ENCODE data around the gene HSH2D. TPM values are rescaled to one million over a fixed set of nuclear protein-coding genes. Genes with fewer than 3 reads are reported as not detected.

Gene HSH2D
- total and polyA plus RNA-seq, 9 of the 15 experiments (the other 6 are each of a cell fraction or from before 2014, with no cell fraction given) = 0.03 to 1.1 (median 0.35) TPM; not detected in 1

- TF ChIP-seq, protein P1, sequence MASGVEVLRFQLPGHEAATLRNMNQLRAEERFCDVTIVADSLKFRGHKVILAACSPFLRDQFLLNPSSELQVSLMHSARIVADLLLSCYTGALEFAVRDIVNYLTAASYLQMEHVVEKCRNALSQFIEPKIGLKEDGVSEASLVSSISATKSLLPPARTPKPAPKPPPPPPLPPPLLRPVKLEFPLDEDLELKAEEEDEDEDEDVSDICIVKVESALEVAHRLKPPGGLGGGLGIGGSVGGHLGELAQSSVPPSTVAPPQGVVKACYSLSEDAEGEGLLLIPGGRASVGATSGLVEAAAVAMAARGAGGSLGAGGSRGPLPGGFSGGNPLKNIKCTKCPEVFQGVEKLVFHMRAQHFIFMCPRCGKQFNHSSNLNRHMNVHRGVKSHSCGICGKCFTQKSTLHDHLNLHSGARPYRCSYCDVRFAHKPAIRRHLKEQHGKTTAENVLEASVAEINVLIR (CRISPR knock-in tag; IDR thresholded peaks at IDR 0.05) = peak; percentile 89
- peak; percentile 81 for TF ChIP-seq ZNF407 (IDR thresholded peaks at IDR 0.05; ENCODE audit: low read depth)
- TF ChIP-seq TOE1 (IDR thresholded peaks at IDR 0.05; ENCODE audit: borderline replicate concordance) = peak; percentile 84; the same call in 1 of the 2 replicates
- TF ChIP-seq TOE1 (CRISPR knock-in tag; IDR thresholded peaks at IDR 0.05; ENCODE audit: borderline replicate concordance, low read depth) = no peak
- TF ChIP-seq TBP (optimal IDR thresholded peaks at IDR 0.05; ENCODE audit: low read depth, low read length) = peak; percentile 75
- peak; percentile 82 for TF ChIP-seq RBFOX2 (IDR thresholded peaks at IDR 0.05; ENCODE audit: low read depth, low read length)
- TF ChIP-seq BRD9 (IDR thresholded peaks at IDR 0.05; ENCODE audit: low read depth, partially characterized antibody) = no peak
- TF ChIP-seq ZBED1 (IDR thresholded peaks at IDR 0.05) = no peak
- no peak for TF ChIP-seq STAG1 (CRISPR knock-in tag; IDR thresholded peaks at IDR 0.05; ENCODE audit: borderline replicate concordance)
- TF ChIP-seq SRF (CRISPR knock-in tag; IDR thresholded peaks at IDR 0.05) = no peak; a peak in 2 of 4 replicates
- TF ChIP-seq NONO (IDR thresholded peaks at IDR 0.05; ENCODE audit: low read depth in 2 of 2, low read length in 1 of 2) = no peak
- no peak for TF ChIP-seq JUNB (CRISPR knock-in tag; conservative IDR thresholded peaks at IDR 0.05)
- TF ChIP-seq, protein P2, sequence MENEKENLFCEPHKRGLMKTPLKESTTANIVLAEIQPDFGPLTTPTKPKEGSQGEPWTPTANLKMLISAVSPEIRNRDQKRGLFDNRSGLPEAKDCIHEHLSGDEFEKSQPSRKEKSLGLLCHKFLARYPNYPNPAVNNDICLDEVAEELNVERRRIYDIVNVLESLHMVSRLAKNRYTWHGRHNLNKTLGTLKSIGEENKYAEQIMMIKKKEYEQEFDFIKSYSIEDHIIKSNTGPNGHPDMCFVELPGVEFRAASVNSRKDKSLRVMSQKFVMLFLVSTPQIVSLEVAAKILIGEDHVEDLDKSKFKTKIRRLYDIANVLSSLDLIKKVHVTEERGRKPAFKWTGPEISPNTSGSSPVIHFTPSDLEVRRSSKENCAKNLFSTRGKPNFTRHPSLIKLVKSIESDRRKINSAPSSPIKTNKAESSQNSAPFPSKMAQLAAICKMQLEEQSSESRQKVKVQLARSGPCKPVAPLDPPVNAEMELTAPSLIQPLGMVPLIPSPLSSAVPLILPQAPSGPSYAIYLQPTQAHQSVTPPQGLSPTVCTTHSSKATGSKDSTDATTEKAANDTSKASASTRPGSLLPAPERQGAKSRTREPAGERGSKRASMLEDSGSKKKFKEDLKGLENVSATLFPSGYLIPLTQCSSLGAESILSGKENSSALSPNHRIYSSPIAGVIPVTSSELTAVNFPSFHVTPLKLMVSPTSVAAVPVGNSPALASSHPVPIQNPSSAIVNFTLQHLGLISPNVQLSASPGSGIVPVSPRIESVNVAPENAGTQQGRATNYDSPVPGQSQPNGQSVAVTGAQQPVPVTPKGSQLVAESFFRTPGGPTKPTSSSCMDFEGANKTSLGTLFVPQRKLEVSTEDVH (IDR thresholded peaks at IDR 0.05; ENCODE audit: low read depth, partially characterized antibody) = peak; percentile 93
Measured at GRCh38 chr19:16111160-16111908, 32.2 kb upstream of the HSH2D start, which contains the start of gene RAB8A (continued).

All from K562 (cell line).